ENCODE data around the gene ARHGAP40. TPM values are rescaled to one million over a fixed set of nuclear protein-coding genes. Genes with fewer than 3 reads are reported as not detected.

ARHGAP40 gene
- total and polyA plus RNA-seq, 9 of the 15 experiments (the other 6 are each of a cell fraction or from before 2014, with no cell fraction given): not detected

GRCh38 chr20:38692436-38693411 is 91.1 kb downstream of the ARHGAP40 start (continued):
- peak; percentile 67 for TF ChIP-seq ZKSCAN8 (CRISPR knock-in tag; IDR thresholded peaks at IDR 0.05)
- no peak for TF ChIP-seq THAP12 (CRISPR knock-in tag; IDR thresholded peaks at IDR 0.05)
- no peak for TF ChIP-seq CREB5 (CRISPR knock-in tag; IDR thresholded peaks at IDR 0.05)
- TF ChIP-seq IRF9 (tag; IDR thresholded peaks at IDR 0.05): 0 out of 2 replicates have a peak, but pooled peaks have one; percentile 47
- TF ChIP-seq MYC (IDR thresholded peaks at IDR 0.05; ENCODE audit: low read depth, low read length): no peak; the same call in 1 of the 2 replicates
- TF ChIP-seq MYC (CRISPR knock-in tag; IDR thresholded peaks at IDR 0.05; ENCODE audit: borderline replicate concordance, low read depth): no peak
- no peak for TF ChIP-seq DACH1 (IDR thresholded peaks at IDR 0.05; ENCODE audit: partially characterized antibody)
- no peak for TF ChIP-seq ZNF124 (CRISPR knock-in tag; IDR thresholded peaks at IDR 0.05)
- no peak for TF ChIP-seq TFE3 (CRISPR knock-in tag; IDR thresholded peaks at IDR 0.05)
- TF ChIP-seq POU5F1 (IDR thresholded peaks at IDR 0.05; ENCODE audit: borderline replicate concordance, low read depth, low read length, partially characterized antibody): no peak
- no peak for TF ChIP-seq EGR1 (conservative IDR thresholded peaks at IDR 0.05)
- TF ChIP-seq RHOXF2B (CRISPR knock-in tag; conservative IDR thresholded peaks at IDR 0.05): no peak
- no peak for TF ChIP-seq FUS (optimal IDR thresholded peaks at IDR 0.05; ENCODE audit: low read depth, low read length)
- no peak for TF ChIP-seq YY1 (IDR thresholded peaks at IDR 0.05; ENCODE audit: borderline replicate concordance in 1 of 3, control insufficient read depth in 1 of 3, extremely low read depth in 1 of 3, insufficient read depth in 3 of 3, insufficient read length in 1 of 3, insufficient replicate concordance in 2 of 3, low read depth in 1 of 3, low read length in 2 of 3)
- no peak for TF ChIP-seq ZFP30 (CRISPR knock-in tag; IDR thresholded peaks at IDR 0.05; ENCODE audit: borderline replicate concordance)
- TF ChIP-seq ZNF347 (CRISPR knock-in tag; IDR thresholded peaks at IDR 0.05; ENCODE audit: low read depth): no peak
- peak; percentile 77 for TF ChIP-seq HMGN3 (IDR thresholded peaks at IDR 0.05; ENCODE audit: borderline replicate concordance, extremely low read depth, insufficient read length, low read depth, low read length)
- TF ChIP-seq ZFX (CRISPR knock-in tag; IDR thresholded peaks at IDR 0.05): no peak; the same call in 1 of the 2 replicates
- TF ChIP-seq TAF7 (tag; IDR thresholded peaks at IDR 0.05): no peak
- TF ChIP-seq MAFK (IDR thresholded peaks at IDR 0.05; ENCODE audit: low read length): no peak
- TF ChIP-seq SMARCA4 (IDR thresholded peaks at IDR 0.05): peak; percentile 66; the same call in 1 of the 2 replicates

Measured in K562 (cell line).